ENCODE data around the gene MTERF1. TPM values are rescaled to one million over a fixed set of nuclear protein-coding genes. Genes with fewer than 3 reads are reported as not detected.
"Not testable (repeated sequence)": the region's sequence is repeated elsewhere in the genome, so short reads cannot be mapped to it uniquely, and the experiment has no call there.

The MTERF1 gene
- total and polyA plus RNA-seq, 9 of the 15 experiments (the other 6 are each of a cell fraction or from before 2014, with no cell fraction given): 15.7 to 49.2 (median 29.1) TPM

GRCh38 chr7:91893699-91894098 lies 13.2 kb upstream of the MTERF1 start:
- peak; percentile 51; the same call in 1 of the 2 replicates for TF ChIP-seq ARID1B (IDR thresholded peaks at IDR 0.05)
- TF ChIP-seq SMARCE1 (IDR thresholded peaks at IDR 0.05): peak; percentile 17; the same call in 1 of the 2 replicates
- 0 out of 2 replicates have a peak, but pooled peaks have one; percentile 28 for TF ChIP-seq TAL1 (IDR thresholded peaks at IDR 0.05)
- TF ChIP-seq TEAD4 (IDR thresholded peaks at IDR 0.05; ENCODE audit: low read length): peak; percentile 42; the same call in 1 of the 2 replicates
- H3K4me2 ChIP-seq (ENCODE audit: insufficient read depth, low read length); H3K36me3 ChIP-seq (ENCODE audit: control insufficient read depth, insufficient read depth, low read length); H3K4me3 ChIP-seq; H3K27ac ChIP-seq (ENCODE audit: extremely low read depth, low read depth, low read length); BruUV-seq (replicated peaks); H3K9me1 ChIP-seq (ENCODE audit: control insufficient read depth, insufficient read depth, low read length); H4K20me1 ChIP-seq (replicated peaks; ENCODE audit: control insufficient read depth, insufficient read depth, low read length); in situ Hi-C loops (cut with MboI); H3K27me3 ChIP-seq (ENCODE audit: control insufficient read depth in 2 of 2, insufficient read depth in 2 of 2, low read length in 2 of 2); intact Hi-C loops (cut with micrococcal nuclease); H3K79me2 ChIP-seq (ENCODE audit: control insufficient read depth, insufficient read depth, low read length); CTCF ChIA-PET (ENCODE audit: low intra/inter-chr PET ratio); FAIRE-seq; H3K9me3 ChIP-seq (replicated peaks; ENCODE audit: control insufficient read depth, insufficient read depth, low read depth, low read length); TF ChIP-seq TEAD4 (CRISPR knock-in tag; IDR thresholded peaks at IDR 0.05; ENCODE audit: borderline replicate concordance): not testable (repeated sequence)
- 0 out of 2 replicates have a peak, but pooled peaks have one; percentile 12 for TF ChIP-seq DPF2 (IDR thresholded peaks at IDR 0.05)
- TF ChIP-seq ZNF395 (CRISPR knock-in tag; IDR thresholded peaks at IDR 0.05): 0 out of 2 replicates have a peak, but pooled peaks have one; percentile 24
- peak; percentile 67 for TF ChIP-seq CBFA2T3 (IDR thresholded peaks at IDR 0.05)
- POLR2A ChIA-PET: interaction anchor here (0.9 kb wide), 1 partner anchor 352 kb away, joined by 3 read pairs; the partner anchor contains the start of genes ANKIB1 and KRIT1
- Histone ChIP-seq H3K9ac (ENCODE audit: insufficient read depth in 1 of 2, low read depth in 2 of 2, low read length in 2 of 2) (peak overlapping the region in 1 of 2 experiments; percentile 32; a peak in 1 of 4 replicates), H3K4me1 (replicated peaks in 1 of 2; ENCODE audit: control insufficient read depth in 2 of 2, insufficient read depth in 2 of 2, low read length in 2 of 2) (peaks cover 0 to 24% of the 10 kb centered on the region in 2 experiments; a peak in 3 of 5 replicates), H2AFZ (ENCODE audit: low read depth, low read length) (peak overlapping the region; percentile 43)
- WGBS (ENCODE audit: insufficient coverage, low coverage, missing lambda C conversion rate): 5% methylated on average over 5 of the region's 5 CpGs
- DNase-seq (ENCODE audit: extremely low read depth in 1 of 4, low spot score in 3 of 4) (peak in 1 of 4 experiments; percentile 29), ATAC-seq (peak; percentile 49)

All from K562 (cell line).